NK-92 (cell line): ENCODE measurements around the gene SLC2A8.

Experiments
- DNase-seq: peaks from one replicate; lab custom pipeline; 2025; ENCODE audit not compliant: unreplicated experiment; lab: John Stamatoyannopoulos, UW

The SLC2A8 gene

DNA sequence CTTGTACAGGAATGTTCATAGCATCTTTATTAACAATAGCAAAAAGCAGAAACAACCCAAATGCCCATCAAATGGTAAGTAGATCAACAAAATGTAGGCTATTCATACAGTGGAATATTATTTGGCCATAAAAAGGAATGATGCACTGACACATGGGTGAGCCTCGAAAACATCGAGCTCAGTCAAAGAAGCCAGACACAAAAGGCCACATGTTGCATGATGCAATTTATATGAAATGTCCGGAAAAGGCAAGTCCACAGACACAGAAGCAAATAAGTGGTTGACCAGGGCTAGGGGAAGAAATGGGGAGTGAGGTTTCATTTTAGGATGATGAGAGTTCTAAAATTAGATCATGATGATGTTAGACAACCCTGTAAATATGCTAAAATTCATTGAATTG is 16.5 kb upstream of the SLC2A8 start:
- no peak for DNase-seq

DNA sequence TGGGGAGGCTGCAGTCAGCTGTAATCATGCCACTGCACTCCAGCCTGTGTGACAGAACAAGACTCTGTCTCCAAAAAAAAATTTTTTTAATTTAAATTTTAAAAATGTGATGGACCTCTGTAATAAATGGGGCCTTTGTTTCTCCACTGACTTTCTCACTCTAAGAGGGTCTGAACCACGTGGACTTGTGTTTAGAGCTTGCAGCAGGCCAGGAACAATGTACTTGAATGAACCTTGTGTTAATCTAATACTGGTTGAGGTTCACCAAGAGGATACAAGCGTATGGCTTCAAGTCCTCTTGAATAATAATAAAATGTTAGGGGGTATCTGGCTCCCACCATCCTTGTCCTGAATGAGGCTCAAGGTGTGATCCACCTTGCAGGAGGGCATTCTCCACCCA is 14.4 kb upstream of the SLC2A8 start:
- no peak for DNase-seq

DNA sequence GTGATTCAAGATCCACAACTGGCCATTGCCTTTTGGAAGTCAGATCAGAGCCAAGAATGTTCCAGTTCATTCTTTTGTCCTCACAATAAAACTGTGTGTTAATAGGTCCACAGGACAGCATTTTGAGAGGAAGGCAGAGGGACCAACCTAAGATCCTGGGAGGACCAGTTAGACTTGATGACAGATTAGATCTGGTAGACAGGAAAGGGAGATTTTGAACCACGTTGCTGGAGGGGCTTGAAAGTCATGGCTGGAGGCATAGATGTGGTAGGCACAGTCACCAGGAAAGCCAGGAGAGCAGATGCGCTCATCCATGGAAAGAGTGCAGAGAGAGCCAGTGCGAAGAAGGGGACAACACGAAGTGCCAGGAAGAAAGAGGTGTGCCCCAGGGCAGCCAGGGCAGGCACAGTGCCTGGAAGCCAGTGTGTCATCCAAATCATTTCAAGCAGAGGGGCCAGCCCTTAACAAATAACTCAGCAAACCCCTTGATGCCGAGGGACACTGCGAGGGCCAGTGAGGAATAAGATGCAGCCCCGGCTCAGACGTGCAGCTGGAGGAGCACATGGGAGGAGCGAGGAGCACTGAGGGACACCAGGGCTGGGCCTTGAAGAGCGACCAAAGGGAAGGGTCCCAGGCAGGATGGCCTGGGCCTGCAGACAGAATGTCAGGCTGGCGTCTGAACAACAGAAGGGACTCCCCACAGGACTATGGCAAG is 12.8 kb upstream of the SLC2A8 start:
- no peak for DNase-seq

DNA sequence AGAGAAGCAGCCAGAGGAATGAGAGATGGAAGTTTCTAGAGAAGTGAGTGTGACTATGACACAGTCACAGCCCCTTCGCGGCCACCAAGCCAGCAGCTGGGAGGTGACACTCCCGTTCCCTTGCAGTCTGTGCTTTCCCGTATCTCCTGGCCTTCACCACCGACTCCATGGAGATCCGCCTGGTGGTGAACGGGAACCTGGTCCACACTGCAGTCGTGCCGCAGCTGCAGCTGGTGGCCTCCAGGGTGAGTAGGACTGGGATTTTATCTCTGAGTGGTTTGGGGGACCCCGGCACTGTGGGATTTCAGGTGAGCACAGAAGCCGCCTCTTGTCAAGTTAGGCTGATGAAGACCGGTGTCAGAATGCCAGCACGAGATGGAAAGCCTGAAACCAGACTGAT is 12.1 kb upstream of the SLC2A8 start:
- no peak for DNase-seq

DNA sequence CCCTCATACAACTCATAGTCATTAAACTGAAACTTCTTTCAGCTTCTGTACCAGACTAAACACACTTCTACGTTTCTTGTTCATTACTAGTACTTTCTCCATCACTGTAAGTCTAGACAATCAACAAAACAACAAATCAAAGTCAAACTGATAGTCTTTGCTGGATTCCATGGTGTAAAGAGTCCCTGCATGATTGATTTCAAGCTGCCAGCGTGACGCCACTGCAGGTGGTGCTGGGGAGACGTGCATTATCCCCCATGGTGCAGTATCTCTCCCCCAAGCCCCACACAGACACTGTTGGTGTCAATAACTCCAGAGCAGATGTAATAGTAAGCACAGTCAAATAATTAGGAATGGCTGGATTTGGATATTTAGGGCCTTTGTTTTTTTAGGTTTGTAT is 10.7 kb upstream of the SLC2A8 start:
- DNase-seq, result no peak

DNA sequence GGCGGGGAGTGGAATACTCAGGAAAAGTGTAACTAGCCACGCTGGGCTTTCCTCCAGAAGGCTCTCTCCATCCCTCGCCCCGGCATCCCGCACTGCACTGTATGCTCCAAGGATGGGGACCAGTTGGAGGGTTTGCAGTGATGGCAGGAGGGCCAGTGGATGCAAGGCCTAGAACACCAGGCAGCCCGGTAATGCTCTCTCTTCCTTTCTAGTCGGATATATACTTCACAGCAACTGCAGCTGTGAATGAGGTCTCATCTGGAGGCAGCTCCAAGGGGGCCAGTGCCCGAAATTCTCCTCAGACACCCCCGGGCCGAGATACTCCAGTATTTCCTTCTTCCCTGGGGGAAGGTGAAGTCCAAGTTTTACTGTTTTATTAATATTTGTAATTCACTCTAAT is 10.0 kb upstream of the SLC2A8 start:
- no peak for DNase-seq

DNA sequence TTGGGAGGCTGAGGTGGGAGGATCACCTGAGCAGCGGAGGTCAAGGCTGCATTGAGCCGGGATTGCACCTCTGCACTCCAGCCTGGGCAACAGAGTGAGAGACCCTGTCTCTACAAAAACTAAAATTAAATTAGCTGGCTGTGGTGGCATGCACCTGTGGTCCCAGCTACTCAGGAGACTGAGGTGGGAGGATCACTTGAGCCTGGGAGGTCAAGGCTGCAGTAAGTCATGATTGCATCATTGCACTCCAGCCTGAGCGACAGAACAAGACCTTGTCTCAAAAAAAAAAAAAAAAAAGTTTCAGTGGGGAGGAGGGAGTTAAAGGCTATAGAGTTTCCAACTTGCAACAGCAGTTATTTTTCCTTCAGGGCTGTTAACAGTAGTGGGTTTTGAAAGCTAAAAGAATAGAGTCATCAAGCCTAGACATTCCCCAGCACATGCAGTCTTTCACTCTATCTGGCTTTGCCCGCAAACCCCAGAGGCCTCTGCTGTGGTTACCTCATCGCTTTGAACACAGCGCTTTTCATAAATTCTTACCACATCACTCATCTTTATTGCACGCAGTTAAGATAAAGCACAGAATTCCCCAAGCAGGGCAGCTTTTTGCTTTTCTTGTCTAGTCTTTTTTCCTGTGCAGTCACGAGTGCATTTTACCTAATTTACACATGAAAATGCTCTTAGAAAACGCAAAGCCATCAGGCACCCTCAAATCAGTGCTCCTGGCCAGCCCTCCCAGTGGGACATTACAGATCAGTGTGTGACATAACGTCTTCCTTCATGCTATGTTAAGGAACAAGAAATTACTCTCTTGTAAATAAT is 8.7 kb upstream of the SLC2A8 start:
- DNase-seq, result peak; percentile 45

DNA sequence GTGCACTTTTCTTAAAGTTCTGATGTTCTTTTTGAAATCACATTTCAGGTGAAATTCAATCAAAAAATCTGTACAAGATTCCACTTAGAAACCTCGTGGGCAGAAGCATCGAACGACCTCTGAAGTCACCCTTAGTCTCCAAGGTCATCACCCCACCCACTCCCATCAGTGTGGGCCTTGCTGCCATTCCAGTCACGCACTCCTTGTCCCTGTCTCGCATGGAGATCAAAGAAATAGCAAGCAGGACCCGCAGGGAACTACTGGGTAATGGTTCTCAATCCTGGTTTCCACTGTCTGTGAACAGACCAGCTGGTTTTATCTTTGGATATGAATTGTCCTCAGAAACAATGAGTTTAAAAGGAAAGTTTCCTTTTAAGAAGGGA is 8.1 kb upstream of the SLC2A8 start:
- DNase-seq, result no peak

DNA sequence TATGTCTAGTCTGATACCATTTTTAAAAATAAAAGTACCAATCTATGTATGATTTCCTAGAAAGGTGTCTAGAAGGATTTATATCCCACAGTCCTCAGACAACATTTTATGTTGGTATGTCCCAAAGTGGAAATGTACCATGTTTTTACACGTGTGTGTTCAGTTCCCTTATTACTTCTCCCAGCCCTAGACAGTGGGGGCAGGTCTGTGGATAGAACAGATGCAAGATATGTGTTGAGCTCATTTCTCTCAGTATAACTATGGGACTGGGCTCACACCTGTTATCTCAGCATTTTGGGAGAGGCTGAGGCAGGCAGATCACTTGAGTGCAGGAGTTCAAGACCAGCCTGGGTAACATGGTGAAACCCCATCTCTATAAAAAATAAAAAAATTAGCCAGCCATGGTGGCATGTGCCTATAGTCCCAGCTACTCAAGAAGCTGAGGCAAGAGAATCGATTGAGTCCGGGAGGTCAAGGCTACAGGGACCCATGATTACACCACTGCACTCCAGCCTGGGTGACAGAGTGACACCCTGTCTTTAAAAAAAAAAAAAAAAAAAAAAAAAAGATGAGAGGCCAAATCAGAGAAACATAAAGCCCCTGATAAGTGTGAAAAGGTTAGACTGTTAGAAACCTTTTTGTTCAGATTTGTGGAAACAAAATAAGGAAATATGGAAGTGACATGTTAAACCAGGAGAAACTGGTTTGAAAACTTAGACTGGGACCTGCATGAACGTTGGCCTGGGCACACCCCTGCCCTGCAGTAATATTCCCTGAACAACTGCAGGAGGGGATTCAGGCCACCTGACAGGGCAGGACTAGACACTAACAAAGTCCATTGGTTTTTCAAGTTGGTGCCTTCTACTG is 7.4 kb upstream of the SLC2A8 start:
- DNase-seq, result no peak

DNA sequence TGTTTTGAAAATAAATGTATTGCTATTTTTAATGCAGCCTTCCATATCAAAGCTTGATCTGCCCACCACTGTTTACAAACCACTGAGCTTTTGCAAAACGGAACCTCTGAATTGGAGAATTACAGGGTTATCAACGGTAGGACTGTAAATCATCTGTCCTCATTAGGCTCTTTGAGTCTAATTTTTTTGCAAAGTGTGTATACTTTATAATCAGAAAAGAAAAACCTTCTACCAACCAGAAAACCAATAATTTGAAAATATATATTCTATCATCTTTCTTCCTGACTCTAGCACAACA is 6.8 kb upstream of the SLC2A8 start:
- DNase-seq, result no peak

DNA sequence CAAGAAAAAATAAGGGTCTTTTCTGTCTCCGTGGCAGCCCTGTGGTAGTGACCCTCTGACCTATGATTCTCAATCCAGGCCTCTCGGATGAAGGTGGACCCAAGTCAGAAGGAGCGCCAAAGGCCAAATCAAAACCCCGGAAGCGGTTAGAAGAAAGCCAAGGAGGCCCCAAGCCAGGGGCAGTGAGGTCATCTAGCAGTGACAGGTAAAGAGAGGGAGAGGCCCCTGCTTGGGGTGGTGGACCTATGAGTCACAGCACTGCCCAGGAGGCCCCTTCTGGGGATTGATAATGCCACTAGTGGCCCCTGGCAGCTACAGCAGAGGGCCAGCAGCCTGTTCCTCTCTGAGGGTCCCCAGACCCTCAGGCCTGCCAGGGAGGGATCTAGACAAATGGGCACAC is 6.4 kb upstream of the SLC2A8 start:
- DNase-seq, result no peak

DNA sequence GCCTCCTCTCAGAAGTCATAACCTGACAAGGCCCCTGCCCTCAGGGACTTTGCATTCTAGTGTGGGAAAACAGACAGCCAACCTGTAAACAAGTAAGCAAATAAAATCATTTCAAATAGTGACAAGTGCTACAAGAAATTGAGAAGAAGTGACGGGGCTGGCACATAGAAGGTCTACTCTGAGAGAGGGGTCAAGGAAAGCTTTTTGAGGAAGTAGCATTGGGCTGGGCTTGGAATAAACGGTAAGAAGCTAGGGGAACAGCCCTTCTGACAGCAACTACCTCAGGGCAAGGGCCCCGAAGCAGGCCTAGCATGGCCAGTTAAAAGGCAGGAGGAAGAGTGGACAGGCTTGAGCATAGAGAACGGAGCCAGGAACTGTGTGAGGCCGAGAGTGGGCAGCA is 4.8 kb upstream of the SLC2A8 start:
- no peak for DNase-seq

DNA sequence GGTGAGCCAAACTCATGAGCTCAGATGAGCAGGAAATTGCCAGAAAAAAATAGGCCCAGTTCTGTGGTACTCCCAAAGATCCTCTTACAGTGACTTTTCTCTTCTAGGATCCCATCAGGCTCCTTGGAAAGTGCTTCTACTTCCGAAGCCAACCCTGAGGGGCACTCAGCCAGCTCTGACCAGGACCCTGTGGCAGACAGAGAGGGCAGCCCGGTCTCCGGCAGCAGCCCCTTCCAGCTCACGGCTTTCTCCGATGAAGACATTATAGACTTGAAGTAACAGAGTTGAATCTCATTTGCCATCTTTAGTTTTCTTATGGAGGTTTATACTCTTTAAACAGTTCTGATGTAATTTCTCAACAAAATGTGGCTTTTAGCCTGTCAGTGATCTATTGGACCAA is 4.0 kb upstream of the SLC2A8 start:
- no peak for DNase-seq

DNA sequence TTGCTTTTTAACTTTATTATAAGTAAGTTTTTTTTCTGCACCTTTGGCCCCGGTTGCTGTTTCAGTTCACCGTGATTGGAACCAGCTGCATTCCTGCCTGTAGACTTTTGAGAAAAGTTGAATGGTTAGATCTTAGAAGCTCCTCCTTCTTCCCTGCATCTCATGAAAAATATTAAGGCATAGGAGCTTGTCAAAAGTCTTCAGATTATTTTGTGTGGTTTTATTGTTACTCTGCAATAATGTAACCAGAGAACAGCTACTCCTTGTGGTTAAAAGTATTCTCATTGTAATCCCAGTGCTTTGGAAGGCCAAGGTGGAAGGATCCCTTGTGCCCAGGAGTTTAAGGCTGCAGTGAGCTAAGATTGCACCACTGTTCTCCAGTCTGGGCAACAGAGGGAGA is 3.3 kb upstream of the SLC2A8 start:
- DNase-seq, result no peak

DNA sequence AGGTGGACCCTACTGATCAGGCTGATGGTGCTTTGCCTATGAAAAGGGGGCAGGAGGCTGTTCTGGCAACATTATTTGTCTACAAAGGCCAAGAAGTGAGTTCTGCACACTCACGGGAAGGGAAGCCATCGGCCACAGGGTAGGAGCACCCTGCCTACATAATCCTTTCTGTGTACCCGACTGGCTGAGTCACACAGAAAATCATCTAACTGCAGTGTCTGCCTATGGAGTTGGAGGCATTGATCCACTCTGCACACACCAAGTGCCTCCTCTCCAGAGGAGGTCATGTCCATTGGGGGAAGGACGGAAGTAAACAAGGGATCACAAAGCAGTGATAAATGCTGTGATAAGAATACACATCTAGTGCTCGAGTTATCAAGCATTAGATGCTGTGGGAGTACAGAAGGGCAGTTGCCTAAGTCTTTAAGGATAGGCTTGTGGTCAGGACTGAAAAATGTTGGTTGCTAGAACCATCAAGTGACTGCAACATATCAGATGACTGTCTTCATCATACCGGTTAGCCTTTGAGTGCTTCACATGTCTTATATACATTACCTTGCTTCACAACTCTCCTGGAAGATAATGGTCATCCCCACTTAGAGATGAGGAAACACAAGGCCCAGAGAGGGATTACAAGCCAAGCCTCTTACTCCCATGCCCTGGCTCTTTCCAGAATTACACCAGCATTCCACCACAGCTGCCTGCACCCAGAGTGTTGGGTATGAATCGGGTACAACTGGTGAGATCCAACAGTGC is 1.3 kb upstream of the SLC2A8 start:
- no peak for DNase-seq

DNA sequence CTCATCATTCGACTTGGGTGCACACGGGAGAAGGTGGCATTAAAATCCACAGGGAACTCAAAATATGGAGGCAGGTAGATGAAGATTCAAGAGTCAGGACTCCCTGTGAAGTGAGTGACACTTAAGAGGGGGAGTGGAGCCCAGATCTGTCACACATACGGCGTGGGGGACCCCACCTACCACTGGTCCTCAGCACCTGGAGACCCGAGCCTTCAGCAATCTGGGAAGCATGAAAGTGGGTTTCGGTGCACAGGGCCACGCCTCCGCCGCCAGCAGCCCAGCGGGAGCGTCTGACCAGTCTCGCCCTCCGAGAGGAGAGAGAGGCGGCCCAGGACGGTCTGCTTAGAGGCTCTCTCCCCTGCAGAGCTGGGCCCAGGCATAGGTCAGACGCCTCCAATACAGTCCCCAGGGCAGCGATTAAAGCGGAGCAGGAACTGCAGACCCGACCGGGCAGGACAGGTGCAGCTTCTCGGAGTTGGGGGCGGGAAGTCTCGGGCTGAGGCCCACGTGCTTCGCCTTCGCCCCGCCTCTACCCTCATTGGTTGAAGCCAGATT is 639 bp upstream of the SLC2A8 start:
- no peak for DNase-seq

DNA sequence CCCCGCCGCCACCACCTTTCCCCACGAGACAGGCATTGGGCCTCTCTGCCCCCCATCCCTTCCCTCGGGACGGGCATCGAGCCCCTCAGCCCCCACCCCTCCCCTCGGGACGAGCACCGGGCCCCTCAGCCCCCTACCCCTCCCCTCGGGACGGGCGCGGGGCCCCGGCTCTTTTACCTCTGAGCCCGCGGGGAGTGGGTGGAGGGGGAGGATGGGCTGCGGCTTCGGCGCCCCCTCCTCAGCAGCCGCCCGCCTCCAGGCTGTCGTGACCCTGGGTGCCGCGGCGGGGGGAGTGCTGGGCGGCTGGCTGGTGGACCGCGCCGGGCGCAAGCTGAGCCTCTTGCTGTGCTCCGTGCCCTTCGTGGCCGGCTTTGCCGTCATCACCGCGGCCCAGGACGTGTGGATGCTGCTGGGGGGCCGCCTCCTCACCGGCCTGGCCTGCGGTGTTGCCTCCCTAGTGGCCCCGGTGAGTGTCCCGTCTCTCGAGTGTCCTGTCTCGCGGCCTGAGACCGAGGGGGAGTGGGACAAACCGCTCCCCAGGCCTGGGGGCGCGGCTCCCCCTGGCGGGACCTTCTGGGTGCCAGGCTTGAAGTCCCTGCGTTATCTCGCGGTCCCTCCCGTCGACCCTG is 791 bp downstream of the SLC2A8 start:
- no peak for DNase-seq

DNA sequence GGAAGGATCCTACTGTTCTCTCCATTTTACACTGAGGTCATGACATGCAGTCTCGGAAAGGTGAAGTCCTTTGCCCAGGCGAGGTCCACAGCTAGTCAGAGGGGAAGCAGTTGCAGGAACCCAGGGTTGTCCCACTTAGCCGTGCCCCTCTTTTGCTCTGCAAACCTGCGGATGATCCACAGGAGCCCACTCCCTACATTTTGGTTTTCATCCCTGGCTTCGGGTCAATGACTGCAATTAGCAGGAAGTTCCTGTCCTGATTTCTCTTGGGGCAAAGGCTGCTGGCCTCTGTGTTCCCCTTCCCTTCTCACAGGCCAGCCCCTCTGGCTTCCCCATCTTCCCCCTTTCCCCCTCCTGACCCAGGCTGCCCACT is 1.3 kb downstream of the SLC2A8 start:
- no peak for DNase-seq

DNA sequence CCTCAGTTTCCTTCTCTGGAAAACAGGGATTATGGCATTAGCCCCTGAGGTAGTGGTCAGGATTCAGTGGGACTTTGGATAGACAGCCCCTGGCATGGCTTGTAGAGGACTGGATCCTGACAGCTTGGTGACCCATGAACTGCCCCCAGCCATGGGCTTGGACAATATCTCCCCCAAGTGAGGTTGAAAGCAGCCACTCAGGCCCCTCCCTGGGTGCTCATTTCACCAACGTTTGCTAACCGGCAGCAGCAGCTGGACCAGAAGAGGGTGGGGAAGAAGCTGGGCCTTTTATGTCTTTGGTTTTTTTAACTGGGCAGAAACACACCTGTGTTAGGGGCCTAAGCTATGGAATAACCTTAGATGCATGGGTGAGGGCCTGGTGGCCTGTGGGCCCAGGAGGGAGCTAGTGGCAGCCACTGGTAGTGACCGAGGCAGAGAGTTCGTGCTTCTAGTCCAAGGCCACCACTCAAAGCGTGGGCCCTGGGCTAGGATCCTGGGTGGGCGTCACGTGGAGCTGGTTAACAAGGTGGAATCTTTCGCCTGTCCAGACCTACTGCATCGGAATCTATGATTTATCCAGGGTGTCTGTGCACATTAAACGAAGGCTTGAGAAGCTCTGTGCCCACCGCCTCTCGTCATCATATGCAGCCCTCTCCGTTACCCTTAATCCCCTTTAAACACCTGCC is 1.9 kb downstream of the SLC2A8 start:
- DNase-seq, result no peak

DNA sequence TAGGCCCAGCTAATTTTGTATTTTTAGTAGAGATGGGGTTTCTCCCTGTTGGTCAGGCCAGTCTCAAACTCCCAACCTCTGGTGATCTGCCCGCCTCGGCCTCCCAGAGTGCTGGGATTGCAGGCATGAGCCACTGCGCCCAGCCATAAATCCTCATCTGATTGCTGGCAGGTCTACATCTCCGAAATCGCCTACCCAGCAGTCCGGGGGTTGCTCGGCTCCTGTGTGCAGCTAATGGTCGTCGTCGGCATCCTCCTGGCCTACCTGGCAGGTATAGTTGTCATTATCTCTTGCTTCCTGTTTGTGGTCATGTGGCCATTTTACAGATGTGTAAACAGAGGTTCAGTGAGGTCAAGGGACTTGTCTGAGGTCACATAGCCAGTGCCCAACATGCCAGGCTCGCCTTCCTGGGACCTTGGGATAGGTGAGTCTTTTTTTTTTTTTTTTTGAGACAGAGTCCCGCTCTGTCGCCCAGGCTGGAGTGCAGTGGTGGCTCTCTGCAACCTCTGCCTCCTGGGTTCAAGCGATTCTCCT is 2.8 kb downstream of the SLC2A8 start:
- no peak for DNase-seq
